COR-L47 (cell line): ENCODE data around the gene ZDHHC14.

ENCODE experiments used
- DNase-seq: peaks from one replicate; lab custom pipeline; 2025; lab: John Stamatoyannopoulos, UW

Gene ZDHHC14

DNA sequence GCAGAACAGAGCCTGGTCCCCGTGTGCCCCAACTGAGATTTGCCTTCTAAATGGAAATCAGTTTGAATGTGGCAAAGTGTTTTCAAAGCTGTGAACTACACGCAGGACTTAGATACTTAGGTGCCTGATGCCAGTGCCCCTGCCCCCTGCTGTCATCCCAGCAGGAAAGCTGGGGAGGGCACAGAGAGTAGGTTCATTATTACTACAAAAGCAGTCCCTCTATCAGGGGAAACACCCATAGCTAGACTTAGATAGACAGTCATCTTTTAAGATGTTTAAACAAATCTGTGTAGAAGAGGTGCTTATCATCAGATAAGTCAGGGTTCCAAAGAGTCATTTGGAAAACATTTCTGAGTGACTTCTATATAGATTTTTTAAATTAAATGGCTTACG, 287.0 kb downstream of the ZDHHC14 start:
- no peak for DNase-seq

DNA sequence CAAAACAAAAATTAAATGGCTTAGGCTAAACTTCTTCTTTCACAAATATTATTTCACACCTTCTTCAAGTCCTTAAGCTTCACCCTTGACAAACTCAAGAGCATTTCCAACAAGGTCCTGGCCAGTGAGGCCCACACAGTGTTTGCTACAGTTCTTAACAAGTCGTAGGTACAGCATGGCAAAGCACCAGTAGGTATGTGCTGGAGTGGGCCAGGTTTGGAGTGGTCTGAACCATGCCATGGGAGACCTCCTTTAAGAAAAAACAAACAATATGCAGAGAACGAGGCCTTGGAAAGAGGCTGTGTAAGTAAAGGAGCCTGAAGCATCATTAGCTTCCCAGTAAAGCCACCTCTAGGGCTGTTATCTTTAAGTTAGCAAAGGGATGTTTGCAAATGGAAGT, 287.7 kb downstream of the ZDHHC14 start:
- DNase-seq: no peak

DNA sequence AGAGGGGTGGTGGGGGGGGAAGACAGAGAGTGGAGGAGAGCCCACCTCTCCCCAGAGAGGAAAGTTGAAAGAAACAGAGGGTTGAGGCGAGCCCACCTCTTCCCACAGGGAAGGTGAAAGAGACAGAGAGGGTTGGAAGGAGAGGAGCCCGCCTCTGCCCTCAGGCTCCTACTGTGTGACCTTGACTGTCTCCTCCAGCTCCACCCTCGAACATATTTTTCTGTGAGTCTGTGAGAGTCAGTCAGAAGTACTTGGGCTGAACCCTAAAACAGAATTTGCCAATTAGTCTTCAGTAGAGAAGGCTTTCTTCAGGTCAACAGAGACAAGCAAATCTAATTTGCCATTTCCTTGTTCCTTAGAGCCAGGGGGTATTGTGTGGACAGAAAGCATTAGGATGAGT, 288.3 kb downstream of the ZDHHC14 start:
- no peak for DNase-seq

DNA sequence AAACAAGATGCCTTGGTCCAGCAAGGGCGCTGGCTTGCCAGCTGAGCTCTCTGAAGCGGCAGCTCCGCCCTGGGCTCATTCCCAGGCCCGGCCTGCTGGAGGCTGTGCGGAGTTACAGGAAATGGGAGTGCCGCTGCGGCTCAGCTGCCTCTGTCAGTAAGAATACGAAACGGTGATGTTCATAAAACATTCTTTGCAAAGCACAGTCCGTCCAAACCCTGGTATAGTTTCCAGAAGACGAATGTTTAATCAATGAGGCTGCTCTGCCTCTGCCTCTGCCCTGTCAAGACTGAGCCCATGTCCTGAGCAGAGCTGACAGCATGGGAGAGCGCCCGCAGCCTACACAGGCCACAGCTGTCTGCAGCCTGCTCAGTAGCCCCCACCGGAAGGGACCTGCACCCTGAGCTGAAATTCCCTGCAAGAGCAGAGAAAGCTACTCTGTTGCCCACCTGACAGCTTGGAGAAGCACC, 288.8 kb downstream of the ZDHHC14 start:
- no peak for DNase-seq

DNA sequence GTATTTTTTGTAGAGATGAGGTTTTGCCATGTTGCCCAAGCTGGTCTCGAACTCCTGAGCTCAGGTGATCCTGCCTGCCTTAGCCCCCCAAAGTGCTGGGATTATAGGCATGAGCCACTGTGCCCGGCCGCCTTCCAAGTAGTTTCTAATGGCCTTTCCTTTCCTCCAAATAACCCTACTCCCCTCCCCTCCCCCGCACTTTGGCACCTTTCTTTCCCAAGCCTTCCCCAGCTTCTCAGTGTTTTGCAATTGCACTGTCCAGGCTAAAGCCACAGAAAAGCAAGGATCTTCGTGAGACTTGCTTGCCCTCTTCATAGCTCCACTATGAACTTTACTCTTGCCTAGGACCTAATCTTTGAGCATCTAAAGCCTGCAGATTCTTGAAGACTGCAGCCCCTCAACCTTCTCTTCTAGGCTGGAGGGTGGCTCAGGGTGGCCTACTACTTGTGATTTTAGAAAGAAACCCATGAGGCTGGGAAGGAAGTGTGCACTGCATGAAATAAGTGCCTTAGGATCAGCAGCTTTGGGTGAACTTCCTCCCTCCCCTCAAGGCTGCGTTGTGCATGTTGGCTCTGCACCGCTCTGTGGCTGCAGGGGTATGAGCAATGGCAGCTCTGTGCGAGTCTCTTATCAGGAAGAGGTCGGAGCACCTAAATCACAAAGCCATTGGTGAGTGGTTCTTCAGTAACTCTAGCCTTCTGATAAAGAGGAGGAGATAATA, 289.6 kb downstream of the ZDHHC14 start:
- no peak for DNase-seq

DNA sequence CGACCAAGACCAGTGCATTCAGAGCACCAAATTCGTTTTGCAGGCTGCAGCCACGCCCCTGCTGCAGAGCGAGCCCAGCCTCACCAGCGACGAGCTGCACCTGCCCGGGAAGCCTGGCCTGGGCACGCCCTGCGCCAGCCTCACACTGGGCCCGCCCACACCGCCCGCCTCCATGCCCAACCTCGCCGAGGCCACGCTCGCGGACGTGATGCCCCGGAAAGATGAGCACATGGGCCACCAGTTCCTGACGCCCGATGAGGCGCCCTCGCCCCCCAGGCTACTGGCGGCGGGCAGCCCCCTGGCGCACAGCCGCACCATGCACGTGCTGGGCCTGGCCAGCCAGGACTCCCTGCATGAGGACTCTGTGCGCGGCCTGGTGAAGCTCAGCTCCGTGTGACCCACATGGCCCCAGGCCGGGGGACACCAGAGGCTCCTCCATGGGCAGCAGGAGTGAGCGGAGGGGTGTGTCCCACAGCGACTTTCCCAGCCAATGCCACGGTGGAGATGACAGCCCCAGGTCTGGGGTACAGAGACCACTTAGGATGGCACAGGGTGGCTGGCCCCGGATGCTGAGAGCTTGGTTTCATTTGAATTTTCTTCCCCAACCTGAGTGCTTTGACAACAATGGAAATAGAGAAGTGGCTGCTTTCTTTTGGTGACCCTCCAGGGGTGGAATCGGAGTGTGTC, 291.9 kb downstream of the ZDHHC14 start:
- no peak for DNase-seq

DNA sequence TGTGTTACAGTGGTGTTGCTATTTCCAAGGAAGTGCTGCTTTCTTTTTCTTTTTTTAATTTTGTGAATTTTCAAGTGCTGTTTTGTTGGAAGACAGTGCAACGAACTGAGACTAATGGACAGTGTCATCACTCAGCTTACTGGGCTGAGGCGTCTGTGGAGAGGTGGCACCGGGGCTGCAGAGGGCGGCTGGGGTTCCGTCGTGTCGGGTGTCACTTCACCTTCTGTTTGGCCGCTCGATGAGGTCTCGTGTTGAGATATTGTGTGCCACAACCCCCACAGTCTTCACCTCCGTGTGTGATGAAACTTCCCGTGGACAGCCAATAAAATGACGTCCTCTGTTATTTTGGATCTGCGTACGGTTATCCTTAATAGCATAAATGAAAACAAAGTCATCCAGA, 292.6 kb downstream of the ZDHHC14 start:
- DNase-seq: no peak

DNA sequence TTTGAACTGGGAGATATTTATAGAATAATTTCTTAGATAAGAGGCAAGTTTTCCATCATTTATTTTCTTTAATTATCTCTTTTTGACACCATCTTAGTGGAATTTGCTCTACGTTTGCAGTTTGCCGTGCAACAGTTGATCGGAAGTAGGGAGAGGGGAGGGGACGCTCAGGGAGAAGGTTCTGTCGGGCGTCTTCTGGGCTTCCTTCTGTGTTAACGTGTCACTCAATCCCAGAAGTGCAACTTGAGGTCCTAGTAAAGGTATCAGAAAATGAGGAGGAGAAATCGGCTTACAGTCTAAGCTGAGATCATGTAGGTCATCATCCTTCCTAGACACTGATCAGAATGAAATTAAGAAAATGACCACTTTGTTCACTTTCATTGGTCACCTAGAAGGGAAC, 293.1 kb downstream of the ZDHHC14 start:
- DNase-seq: no peak

DNA sequence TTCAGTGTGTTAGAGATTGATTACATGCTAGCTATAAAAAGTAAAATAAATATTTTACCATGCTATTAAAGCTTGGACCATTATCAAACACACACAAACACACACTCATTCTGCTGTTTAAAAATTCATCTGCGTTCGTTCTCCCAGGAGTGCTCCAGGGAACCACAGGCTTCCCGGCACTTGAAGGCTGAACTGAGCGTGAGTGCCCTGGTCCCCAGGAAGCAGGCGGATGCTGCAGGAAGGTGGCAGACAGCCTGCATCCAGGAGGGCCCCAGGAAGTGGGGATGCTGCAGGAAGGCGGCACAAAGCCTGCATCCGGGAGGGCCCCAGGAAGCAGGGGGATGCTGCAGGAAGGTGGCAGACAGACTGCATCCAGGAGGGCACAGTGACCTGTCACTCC, 294.8 kb downstream of the ZDHHC14 start:
- DNase-seq: no peak

DNA sequence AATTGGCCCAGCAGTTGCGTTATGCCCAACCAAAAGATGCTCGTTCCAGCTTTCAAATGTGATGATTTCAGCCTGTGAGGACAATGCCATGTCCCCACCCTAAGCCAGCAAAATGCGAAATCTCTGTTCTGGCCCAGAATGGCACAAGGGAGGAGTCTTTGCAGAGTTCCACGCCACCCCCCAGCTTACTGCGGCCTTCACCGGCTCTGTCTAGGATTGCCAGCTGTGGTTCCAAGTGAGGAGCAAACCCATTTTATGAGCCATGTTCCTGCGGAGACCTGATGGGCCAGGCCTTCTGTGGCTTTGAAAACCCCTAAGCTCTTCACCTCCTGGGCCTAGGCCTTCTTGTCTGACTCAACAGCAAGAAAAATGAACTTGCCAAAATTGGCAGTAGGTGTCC, 295.3 kb downstream of the ZDHHC14 start:
- DNase-seq: no peak

DNA sequence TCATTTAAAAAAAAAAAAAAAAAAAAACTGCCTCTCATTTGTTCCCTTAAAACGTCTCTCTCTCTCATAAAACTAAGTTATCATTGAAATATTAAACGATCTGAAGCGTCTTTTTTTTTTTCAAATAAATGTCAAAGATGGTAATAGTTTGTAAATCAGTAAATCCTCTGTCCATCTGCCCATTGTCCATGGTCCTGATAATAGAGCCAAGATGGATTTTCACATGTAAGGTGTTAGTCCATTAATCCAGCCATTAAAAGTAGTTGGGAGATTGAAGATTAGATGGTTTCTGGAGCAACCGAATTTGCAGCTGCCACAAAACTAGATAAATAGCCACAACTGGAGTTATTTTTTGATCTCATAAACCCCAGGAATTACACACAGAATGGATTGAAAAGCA, 296.2 kb downstream of the ZDHHC14 start:
- DNase-seq: no peak

DNA sequence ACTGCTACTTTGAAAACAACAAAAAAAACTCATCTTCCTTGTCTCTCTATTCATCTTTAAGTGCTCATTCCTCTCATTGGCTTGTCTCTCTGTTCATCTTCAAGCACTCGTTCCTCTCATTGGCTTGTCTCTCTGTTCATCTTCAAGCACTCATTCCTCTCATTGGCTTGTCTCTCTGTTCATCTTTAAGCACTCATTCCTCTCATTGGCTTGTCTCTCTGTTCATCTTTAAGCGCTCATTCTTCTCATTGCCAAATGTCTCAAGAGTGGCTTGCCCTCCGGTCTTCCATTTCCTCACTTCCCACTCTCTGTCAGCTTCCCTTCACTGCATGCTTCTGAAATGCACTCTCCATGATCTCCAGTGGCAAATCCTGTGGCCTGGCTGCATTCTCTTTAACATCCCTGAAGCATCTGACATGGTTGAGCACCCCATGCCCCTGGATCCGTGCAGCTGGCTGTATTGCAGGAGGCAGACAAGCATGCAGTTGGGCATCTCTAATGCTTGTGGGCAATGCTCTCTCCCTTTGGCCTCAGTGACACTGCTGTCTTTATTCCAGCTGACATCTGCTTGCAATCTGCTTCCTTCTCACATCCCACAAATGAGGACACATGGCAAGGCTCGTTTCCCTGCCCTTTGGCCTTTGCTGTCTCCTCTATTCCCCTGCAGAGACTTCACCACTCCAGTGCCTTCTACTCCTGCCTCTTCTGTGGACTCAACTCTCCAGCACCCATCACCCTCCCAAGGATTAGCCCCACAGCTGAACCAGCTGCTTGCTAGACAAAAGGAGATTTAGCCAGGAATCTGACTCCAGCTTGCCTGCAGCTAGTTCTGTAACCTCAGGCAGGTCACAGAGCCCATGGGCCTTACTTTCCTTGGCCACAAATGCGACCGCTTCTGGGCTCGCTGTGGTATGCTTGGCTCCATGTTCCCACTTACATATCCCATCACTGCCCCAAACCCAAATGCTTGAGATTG, 298.9 kb downstream of the ZDHHC14 start:
- no peak for DNase-seq

DNA sequence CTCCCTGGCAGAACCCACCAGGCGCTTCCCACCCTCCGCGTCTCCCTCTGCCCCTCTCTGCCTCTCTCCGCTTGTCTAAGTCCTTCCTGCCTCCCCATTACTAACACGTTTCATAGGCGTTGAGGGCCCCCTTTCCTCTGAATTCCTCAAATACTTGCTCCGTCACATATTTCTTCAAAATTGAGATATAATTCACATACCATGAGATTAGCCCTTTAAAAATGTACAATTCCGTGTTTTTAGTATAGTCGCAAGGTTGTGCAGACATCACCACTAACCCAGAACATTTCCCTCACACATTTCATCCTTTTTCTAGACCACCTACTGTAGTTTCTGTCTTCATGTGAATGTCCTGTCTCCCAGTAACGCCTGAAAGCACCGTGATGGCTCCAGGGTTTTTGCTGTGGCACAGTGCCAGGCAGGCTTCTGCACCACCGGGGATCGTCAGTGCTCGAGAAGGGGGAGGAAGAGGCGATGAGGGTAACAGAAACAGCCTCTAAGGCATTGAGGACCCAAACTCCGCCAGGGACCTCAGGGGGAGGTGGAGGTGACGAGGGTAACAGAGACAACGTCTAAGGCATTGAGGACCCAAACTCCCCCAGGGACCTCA, 300.2 kb downstream of the ZDHHC14 start:
- DNase-seq: no peak

DNA sequence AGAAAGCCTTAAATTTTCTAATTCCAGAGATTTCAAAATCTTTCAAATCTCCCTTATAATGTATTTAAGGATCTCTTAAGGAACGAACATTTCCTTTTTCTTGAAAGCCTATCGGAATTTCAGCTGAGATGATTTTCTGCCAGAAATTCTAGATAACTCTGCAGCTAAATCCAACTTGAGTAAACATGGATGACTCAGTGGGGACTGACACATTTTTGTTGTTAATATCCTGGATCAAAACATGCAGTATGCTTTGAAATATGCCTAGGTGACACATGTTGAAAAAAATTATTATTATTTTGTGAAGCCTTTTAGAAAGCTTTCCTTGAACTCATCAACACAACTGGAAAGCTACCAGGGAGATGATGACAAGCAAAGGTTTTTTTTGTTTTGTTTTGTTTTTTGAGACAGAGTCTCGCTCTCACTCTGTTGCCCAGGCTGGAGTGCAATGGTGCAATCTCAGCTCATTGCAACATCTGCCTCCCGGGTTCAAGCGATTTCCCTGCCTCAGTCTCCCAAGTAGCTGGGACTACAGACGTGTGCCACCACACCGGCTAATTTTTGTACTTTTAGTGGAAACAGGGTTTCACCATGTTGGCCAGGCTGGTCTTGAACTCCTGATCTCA, 302.0 kb downstream of the ZDHHC14 start:
- no peak for DNase-seq

DNA sequence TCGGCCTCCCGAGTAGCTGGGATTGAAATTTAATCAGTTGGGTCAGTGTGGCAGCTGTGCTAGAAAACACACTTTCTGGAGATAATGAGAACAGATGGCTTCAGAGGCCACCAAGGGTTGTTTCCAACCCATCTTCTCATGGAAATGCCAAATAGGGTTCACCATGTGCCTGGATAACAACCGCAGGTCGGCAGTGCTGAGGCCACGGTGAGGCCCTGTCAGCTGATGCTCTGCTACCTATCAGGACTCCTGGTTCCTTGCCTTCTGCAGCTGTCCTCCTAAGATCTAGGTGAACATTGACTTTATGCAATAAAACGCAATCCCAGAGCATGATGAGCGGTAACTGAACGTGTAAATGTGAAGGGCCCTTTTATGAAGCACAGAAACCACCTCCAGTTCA, 302.7 kb downstream of the ZDHHC14 start:
- DNase-seq: no peak

DNA sequence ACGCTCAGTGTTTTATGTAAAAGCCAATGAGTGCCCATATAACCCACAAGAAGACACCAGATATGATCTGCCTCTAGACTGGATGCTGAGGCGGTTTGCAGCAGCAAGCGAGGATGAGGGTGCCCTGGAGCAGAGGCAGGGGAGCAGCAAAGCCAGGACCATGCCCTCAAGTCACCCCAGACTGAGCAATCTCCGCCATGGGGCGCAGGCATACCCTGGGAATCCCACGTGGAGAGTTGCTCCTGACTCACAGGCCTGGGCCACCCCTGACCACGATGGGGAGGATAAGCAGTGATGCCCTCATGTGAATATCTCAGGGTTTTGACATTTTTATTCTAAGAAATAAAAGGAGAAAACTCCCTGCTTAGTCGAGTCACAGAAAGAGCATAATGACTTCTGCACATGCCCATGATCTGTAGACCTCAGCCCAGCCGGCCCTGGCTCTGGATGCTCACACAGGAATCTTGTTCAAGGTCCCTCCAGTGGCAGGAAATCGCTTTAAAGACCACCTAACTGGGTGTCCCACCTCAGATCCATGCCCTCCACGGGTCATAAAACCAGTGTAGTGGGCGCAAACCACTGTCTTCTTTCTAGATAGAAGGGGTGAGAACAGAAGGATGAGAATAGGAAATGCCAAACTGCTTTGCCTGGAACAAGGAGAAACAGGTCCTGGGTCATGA, 303.8 kb downstream of the ZDHHC14 start:
- DNase-seq: no peak

DNA sequence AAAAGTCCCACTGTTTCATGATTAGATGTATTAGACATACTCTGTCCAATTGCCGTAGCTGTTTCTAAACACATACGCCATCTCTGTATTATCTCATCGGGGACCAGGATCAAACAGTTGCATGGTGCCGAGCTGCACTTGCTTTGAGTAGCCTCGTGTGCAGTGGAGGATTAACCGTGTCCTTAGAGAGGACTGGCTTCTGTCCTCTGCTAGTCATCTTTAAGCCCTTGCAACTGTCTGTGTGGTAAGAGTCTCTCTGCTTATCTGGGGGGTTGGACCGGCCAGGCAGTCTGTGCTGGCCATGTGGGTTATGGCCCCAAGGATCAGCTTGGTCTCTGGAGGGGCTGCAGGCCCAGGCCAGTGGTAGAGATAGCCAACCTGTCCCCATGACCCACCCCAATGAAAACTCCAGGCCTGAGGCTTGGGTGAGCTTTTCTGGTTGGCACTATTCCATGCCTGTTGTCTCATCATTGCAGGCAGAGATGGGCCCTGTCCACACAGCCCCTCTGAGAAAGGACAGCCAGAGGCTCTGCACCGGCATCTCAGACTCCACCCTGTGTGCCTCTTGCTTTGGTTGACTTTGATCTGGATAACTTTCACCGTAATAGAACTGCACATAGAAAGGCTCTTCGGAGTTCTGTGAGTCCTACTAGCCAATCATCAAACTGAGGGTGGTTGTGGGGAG, 304.7 kb downstream of the ZDHHC14 start:
- DNase-seq: no peak

DNA sequence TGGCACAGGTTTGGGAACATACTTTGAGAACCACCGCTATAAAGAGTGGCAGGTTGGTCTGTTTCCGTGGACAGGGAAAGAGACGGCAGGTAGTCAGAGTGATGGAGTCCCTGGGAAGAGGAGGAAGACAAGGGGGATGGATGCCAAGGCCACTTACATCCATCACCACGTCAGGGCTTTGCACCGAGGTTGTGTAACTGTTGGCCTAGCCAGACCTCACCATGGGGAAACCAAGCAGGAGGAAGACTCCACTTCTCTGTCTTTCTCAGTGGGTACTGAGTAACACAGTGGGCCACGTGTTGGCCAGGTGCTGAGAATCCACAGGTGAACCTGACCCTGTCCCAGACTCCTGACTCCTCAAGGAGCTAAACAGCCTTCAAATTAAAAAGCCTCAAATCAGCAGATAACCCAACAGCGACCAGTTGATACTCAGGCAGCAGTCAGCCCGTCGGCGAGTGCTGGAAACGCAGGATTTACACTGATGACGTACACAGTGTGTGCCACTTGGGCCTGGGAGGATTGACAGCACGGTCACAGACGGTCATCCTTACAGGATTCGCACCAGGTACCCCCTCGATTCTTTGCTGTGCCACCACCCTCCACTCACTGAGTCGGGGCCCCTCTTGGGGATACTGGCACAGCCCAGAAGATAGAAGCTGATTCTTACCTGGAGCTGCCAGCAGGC, 307.4 kb downstream of the ZDHHC14 start:
- no peak for DNase-seq

DNA sequence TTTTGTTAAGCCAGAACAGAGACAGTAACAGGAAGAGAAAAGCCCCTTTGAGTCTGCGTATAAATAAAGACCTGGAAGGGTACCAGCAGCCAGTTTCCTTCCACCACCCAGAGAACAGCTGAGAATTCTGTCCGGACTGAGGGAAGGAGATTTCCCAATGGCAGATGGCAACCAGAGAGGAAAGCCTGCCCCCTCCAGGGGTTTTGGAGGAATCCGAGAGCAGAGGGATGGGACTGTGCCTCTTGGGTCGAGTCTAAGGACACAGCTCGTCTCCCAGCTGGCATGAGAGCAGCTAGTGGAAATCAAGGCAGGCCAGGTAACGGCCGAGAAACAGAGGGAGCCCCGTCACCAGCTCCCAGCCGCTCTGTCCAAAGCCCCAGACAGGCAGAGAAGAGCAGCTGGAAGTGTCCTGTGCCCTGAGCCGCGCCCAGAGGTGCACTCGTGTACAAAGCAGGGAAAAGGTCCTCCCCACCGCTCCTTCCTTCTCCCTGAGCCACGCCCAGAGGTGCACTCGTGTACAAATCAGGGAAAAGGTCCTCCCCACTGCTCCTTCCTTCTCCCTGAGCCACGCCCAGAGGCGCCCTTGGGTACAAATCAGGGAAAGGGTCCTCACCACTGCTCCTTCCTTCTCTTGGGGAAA, 308.1 kb downstream of the ZDHHC14 start:
- DNase-seq: no peak
